Brain microvascular endothelial cell (primary cell): Measurements from ENCODE around the gene SEMA5A.

Source experiments
- DNase-seq: peaks from one replicate; pipeline ENCODE4 v3.0.0-alpha.2; 2020
- H3K27ac ChIP-seq: fragments of 250-450 bp; sonication (Bioruptor Pico); 2 replicates; pipeline ENCODE4 v1.5.1; 2020; ENCODE audit warnings: mild to moderate bottlenecking, moderate library complexity
- H3K27me3 ChIP-seq: fragments of 250-450 bp; sonication (Bioruptor Pico); replicated peaks from 2 replicates; pipeline ENCODE4 v1.5.1; 2020; ENCODE audit warnings: mild to moderate bottlenecking
- H3K36me3 ChIP-seq: fragments of 250-450 bp; sonication (Bioruptor Pico); replicated peaks from 2 replicates; pipeline ENCODE4 v1.5.1; 2020; ENCODE audit warnings: mild to moderate bottlenecking
- H3K4me3 ChIP-seq: 2 replicates; pipeline ENCODE4 v1.5.1; 2011; ENCODE audit warnings: low read depth, mild to moderate bottlenecking, control low read depth, low read length, moderate library complexity
- CTCF ChIP-seq: IDR thresholded peaks from 2 replicates; pipeline ENCODE4 v1.5.1; 2011; ENCODE audit warnings: low read depth, mild to moderate bottlenecking, moderate library complexity, low read length, control low read depth, inconsistent platforms; ENCODE audit errors: missing control alignments
- in situ Hi-C: cut with HindIII; loops from 2 replicates; pipeline ENCODE4 v1.10.0; 2017; ENCODE audit warnings: low sequenced_read_pairs, low pct_ligation_motif_present

SEMA5A gene

DNA sequence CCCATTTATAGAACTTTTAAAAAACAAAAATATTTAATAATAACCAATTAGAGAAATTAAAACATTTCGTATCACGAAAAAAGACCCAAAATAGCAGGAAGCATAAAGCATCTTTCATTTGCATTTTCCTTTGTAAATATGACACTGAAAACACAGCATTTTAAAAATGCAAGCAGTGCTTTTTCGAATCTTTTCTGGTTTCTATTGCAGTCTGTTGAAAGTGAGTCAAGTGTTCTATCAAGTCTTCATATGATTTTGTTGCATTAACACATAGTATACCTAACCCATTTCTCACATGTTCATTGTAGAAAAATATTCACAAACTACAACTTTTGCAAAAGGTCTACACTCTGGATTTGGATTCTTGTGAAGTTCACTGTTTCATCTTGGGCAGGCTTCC is 198.8 kb downstream of the SEMA5A start:
- Histone ChIP-seq H3K4me3 (no peak overlapping the region), H3K27ac (no peak overlapping the region), H3K36me3 (no peaks in the 10 kb centered on the region), H3K27me3 (no peaks in the 10 kb centered on the region)
- no peak for DNase-seq
- in situ Hi-C loops = no loop called here
- TF ChIP-seq CTCF = no peak

DNA sequence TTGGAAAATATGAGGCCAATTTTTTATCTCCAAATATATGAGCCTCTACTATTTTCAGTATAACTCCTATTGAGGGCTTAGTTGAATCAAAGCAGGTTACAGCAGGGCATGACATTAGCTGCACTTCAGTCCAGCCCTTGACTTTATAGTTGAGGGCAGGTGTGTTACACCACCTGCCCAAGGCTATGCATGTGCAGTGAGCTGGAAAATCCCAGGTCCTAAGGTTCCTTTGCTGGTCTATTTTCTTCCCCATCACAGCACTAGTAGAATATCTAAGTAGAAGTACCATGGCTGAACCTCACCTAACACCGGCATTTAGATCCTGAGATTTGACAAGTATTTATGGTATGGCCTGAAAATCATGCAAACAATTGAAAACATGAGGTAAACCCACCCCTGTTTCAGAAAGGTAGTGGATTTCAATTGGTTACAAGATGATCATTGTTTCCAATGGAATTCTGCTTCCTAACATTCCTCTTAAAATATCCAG is 201.1 kb downstream of the SEMA5A start:
- no peaks in the 10 kb centered on the region for H3K27me3 ChIP-seq
- H3K36me3 ChIP-seq = no peaks in the 10 kb centered on the region
- no peak overlapping the region for H3K4me3 ChIP-seq
- no peak overlapping the region for H3K27ac ChIP-seq
- DNase-seq = no peak
- in situ Hi-C loops = no loop called here
- no peak for TF ChIP-seq CTCF

- DNase-seq = peak; percentile 43
- Histone ChIP-seq H3K27me3 (no peaks in the 10 kb centered on the region), H3K27ac (no peak overlapping the region), H3K4me3 (no peak overlapping the region), H3K36me3 (no peaks in the 10 kb centered on the region)
- TF ChIP-seq CTCF = no peak
- in situ Hi-C loops = no loop called here
These were observed 202.6 kb downstream of the SEMA5A start for GRCh38 chr5:9343146-9343850.

DNA sequence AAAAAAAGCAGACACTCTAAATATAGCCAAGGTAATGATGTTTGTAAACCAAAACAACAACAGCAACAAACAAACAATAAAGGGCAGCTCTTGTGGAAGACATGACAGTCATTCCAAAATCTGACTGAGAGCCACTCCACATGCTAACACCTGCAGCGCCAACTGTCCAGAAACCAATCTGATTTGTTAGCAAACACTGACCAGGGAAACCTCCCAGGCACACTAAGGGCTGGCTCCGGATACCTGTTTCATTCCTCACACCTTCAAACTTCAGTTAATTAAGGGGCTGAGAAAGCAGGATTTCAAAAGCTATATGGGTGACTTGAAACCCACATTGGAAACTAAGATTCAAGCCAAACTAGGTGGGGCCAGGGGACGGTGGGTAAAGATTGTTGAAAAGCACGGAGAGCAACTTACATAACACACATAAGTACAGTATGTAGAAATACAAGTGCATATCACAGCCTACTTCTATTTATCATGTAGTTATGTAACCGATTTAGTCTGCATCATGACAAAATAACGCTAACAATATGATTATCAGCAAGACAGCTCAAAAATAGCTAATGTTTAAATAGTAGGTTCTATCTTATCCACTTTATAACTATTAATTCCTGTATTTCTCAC is 203.6 kb downstream of the SEMA5A start:
- no peak for DNase-seq
- no peaks in the 10 kb centered on the region for H3K27me3 ChIP-seq
- no peak for TF ChIP-seq CTCF
- H3K4me3 ChIP-seq = no peak overlapping the region
- in situ Hi-C loops = no loop called here
- H3K36me3 ChIP-seq = no peaks in the 10 kb centered on the region
- no peak overlapping the region for H3K27ac ChIP-seq

- Histone ChIP-seq H3K36me3 (no peaks in the 10 kb centered on the region), H3K27me3 (no peaks in the 10 kb centered on the region), H3K27ac (no peak overlapping the region), H3K4me3 (no peak overlapping the region)
- DNase-seq = no peak
- no peak for TF ChIP-seq CTCF
- in situ Hi-C loops = no loop called here
These were observed 205.8 kb downstream of the SEMA5A start for GRCh38 chr5:9340085-9340484.
